HG03521 (cell line): ENCODE data around the gene HAUS7.
"Not testable (repeated sequence)": the region's sequence is repeated elsewhere in the genome, so short reads cannot be mapped to it uniquely, and the experiment has no call there.

Experiments
- ATAC-seq: cut with Tn5 transposase; IDR thresholded peaks from one replicate; pipeline ENCODE4 v1.9.1; 2021; ENCODE audit warnings: mild to moderate bottlenecking, moderate library complexity; ENCODE audit not compliant: unreplicated experiment

Gene HAUS7

DNA sequence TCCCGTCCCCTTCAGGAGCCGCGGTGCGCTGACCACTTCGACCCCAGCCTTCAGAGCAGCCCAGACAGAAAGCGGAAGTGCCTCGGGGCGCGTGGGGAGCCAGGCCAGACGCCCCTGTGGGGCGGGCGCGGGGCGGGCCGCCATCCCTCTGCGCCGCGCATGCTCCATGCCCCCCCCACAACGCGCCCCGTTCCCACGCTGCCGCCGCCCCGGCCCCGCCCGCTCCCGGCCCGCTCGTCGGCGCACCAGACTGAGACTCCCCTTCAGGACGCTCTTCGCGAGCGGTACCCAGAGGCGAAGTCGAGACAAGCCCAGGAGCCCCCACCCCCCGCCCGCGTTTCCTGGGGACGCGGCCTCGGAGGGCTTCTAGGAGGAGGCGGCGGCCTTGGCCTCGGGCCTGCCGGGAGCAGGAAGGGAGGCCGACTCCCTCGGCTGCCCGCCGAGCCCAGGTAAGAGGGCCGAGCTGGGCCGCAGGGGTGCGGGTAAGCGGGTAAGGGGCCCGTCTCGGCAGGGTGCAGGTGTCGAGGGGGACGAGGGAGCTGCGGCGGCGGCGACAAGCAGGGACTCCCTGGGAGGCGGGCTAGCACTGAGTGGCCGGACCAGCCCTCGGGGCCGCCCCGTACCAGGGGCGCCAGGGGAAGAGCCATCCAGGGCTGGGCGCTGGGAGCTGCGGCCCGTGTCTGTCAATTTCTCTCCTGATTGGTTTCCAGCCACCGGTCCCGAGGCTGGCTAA is 59.0 kb downstream of the HAUS7 start, which contains the start of gene ZFP92:
Gene ZFP92 (plus strand): TSS at position 218 of the 733 bp plus-strand sequence. CDS start 6,851 bp downstream, outside the sequence.
- peak; percentile 67 for ATAC-seq

DNA sequence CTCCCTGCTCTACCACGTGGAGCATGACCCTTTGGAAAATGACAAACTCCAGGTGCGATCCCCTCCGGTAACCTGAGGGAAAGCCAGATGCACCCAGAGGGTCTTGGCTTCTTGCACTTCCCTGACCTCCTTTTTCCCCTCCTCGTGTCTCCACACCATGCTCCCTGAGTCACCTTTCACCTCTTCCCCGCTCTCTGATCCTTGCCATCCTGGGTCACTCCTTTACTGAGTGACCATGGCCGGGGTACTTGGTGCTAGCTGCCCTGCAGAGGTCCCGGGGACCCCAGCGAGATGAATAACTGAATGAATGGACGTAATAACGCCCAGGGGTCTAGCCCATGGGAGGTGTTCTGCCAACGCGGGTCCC is 59.5 kb downstream of the HAUS7 start:
- ATAC-seq = no peak

DNA sequence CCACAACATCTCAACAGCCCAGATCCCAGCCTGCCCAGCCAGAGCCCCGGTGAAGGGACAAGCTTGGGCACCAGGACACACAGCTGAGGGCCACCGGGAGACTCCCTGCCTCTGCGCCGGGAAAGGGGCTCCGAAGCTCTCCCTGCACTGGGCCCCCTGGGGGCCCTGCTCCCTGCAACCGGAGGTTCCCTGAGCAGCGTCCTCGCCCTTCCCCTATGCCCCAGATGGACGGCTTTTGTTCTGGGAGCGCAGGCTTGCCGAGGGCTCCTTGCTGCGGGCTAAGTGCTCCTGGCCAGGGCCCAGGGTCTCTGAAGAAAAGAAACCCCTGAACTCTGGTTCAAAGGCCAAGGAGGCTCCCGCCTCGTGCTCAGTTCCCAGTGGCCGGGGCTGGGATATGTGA is 60.0 kb downstream of the HAUS7 start:
- no peak for ATAC-seq

DNA sequence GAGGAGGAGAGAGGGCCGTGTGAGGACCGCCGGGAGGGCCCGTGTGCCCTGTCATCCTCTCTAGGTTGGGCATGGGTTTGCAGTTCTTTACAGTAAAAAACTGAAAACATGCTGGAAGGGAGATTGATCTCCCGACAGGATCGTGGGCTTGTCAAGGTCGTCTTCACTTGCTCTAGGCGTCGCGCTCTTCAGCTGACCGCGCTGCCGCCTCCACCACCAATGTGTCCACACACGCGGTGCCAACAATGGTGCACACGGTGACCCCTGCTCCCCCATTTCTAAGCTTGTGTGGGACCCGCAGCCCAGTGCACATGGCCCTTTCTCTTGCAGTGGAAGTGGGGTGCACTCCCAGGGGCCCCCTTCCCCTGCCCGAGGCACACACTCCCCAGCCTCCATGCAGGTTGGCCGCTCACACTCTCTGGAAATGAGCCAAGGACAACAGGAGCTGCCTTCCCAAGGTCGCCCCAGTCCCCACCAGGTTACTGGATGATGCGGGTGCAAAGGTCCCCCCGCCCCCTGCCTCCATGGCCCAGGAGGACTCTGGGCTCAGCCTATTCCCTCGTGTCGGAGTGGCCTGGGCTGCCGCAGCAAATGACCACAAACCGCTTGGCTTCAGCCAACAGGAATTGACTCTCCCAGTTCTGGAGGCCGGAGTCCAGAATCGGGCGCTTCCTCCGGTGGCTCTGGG is 60.8 kb downstream of the HAUS7 start:
- ATAC-seq = no peak

DNA sequence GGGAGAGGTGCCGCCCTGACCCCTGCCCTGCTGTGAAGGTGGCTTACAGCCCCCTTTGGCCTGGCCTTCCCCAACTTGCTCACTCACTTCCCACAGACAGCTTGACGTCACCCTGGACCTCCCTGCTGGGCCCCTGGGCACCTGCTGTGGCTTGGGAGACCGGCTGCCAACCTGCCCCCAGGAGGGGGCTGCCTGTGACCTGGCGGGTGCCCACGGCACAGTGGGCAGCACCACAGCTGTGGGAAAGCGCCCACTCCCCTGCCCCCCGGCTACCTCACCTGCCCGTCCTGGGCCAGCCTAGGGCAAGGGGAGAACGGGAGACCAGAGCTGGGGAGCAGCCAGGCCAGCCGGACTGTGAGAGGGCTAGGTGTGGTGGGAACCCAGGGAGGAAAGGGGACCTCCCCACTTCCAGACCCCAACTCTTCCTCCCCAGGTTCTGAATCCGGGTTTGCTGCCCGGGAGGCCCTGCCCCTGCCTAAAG is 61.5 kb downstream of the HAUS7 start:
- ATAC-seq = no peak

DNA sequence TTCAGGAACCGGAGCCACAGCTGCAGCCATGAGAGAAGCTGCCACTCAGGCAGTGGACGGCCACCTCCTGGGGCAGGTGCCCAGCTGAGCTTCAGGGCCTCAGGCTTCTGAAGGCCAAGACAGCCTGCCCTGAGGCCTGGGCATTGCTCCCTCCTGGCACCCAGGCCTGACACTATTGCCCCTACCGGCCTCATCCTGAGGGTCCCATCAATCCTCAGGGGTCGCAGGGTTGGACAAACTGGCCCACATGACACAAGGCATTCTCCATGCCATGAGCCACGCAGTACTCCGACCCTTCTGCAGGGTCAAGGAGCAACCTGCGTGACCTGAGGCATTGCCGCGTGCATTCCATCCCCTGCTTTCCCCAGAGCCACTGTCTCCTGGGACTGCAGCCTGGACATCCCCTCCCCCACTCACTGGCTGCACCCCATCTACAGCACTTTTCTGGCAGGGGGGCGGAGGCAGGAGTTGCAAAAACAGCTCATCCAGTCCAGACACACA is 62.1 kb downstream of the HAUS7 start:
- ATAC-seq = no peak

DNA sequence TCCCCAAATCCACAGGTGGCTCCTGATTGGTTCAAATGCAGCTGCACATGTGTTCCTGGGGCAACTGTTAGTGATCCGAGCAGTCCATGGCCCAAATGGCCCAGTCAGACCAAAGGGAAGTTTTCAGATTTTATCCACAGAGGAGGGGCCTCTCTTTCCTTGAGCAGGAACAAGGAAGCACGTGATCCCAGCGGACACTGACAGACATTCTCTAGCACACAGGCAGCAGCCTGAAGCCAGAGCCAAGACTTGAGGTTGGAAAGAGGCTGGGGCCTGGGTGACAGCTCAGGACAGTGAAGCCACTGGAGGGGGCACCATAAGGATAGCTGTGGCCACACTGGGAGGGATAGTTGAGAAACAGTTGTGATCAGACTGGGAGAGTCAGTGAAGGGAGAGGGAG is 62.6 kb downstream of the HAUS7 start:
- no peak for ATAC-seq

DNA sequence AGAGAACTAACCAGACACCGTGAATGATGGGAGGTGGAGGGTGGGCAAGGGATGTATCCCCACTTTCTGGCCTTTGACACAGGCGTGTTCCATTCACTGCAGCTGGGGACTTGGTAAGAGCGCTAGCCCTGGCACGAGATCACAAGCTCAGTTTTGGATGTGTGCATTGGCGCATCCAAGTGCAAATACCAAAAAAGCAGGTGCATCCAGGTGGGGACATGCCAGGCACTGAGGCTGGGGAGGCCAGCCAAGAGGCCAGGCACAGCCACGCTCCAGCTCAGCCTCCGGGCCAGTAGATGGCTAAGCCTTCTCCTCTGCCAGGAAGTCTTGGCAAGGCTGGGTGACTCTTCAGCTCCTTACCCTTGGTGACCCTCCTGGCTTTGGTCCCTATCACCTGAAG is 63.5 kb downstream of the HAUS7 start:
- ATAC-seq = no peak

DNA sequence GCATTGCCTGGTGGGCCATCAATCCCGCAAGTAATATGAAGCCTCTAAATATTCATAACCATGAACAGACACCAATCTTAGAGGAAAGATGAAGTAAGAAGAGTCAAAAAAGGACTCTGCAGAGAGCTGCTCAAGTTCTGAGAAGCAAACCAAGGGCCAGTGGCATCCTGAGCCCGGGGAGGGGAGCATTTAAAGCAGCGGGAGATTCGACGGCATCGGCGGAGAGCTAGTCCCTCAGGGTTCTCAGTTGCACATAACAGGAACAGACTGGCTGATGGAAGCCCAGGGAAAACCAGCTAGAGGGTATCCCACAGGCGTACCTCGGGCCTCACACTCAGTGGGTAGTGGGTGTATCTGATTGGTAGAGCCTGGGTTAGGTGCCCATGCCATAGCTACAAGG is 64.4 kb downstream of the HAUS7 start:
- ATAC-seq = no peak

DNA sequence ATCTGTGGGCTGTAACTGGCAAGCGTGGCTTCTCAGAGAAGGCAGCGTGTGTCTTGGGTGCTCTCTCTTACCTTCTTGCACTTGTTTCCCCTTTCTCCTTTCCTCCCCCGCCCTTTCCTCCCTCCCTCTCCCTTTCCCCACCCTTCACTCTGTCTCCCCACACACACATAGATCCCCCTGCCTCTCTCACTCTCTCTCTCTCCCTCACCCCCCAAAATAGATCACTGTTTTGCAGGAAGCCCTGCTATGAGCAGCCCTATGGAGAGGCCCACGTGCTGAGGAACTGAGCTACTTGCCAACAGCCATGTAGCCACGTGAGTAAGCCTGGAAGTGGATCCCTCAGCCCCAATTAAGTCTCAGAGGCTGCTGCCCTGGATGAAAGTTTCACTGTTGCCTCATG is 65.0 kb downstream of the HAUS7 start:
- no peak for ATAC-seq

DNA sequence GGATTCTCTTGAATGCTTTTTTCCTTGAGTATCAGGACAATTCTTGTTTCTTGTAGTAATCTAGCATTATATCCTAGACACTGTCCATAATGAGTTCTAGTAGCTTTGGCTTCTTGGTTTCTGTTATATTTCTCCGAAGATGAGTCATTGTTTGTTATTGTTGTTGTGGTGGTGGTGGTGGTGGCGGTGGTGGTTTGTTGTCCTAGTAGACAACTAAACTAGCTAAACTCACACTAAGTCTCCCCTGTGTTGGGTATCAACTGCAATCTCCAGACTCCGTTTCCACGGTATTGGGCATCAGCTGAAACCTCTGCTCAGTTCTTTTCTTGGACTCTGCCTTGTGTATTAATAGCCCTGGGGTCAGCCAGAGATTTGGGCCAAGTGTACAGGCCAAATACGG is 66.0 kb downstream of the HAUS7 start:
- not testable (repeated sequence) for ATAC-seq

DNA sequence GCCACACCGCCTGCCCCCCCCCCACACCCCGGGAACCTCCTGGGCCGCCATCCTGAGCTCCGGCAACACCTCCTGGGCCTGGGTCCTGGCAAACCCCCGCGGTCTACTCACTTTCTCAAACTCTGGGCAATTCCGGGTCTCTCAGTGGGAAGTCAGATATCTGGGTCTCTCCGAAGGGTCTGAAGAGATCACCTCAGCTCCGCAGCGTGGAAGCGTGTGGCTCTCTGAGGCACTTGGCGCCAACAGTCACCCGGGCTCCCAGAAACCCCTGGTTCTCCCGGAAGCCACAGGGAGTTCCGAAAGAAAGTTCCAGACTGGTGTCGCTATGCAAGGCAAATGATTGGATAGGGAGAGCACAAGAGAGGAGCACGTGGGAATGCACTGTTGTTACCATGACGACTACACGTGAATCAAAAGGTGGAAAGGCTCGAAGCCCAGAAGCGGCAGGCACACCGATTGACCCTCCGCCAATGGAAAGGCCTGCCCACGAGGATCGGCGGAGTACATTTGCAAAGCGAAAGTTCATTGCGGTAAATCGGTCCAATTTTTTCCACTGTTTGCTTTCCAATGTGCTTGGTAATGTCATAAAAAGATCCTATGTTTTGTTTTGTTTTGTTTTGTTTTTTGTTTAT is 69.1 kb downstream of the HAUS7 start, which contains the start of gene PNMA6E:
Gene PNMA6E (minus strand): TSS at position 218 of the 632 bp plus-strand sequence. CDS start 2,501 bp downstream, outside the sequence.
- no peak for ATAC-seq

DNA sequence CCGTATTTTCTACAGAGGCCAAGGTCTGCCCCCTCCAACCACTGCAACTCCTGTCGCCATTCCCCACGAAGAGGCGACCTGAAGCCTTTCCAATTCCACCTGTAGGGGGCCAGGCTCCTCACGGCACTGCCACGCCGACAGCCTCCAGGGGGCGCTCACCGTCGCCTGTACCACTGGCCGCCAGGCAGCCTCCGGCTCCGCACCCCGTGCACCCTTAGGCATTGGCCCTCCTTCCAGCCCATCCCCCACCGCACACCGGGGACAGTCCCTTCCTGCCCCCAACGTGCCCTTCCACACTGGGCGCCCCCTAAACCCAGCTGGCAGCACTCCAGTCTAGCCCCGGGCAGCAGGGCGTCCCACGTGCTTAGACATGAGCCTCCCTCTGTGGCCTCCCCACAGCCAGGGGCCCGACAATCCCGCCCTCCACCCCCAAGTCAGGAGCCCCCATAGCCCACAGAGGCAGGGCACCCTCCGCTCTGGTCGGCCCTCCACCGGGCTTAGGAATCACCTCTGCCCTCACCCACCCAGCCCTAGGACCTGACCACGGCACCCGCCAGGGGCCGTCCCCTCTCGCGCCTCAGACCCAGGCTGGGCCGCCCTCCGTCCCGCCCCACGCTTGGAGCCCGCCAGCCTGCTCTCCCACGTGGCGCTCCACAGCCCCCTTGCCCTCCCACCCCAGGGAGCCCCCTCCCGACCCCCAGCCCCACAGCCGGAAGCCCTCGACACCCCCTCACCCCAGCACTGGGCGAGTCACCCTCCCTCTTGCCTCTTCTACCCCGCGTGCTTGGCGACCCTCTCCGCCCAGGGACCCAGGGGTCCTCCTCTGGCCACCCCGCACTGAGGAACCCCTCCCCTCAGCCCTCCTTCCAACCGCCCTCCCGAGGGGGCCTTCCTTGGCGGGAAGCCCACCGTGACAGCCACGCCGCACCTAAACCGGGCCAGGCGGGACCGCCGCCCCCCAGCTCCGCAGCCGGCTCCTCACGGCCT is 69.9 kb downstream of the HAUS7 start:
- ATAC-seq = peak; percentile 65

DNA sequence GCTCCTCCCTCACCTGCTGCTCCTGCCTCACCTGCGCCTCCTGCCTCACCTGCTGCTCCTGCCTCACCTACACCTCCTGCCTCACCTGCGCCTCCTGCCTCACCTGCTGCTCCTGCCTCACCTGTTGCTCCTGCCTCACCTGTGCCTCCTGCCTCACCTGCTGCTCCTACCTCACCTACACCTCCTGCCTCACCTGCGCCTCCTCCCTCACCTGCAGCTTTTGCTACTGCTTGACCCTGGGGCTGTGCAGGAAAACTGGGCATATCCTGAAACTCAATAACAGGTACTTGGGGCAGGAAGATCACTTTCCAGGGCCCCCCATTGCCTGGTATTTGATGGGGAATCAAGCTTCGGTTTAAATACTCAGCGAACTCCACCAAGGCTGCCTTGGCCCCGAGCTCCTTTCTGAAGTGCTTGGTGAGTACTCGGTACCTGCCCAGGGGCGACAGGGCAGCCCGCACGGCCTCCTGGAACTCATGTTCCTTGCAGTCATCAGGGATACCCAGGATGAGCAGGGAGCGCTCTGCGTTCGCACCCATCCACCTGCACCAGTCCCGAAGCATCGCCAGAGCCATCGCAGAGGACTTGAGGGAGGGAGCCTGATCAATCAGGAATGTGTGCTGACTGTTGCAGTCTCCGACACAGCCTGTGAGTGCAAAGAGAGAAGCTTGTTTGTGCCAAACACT is 72.0 kb downstream of the HAUS7 start:
- no peak for ATAC-seq
